ENCODE data around the gene NRCAM. TPM values are rescaled to one million over a fixed set of nuclear protein-coding genes. Genes with fewer than 3 reads are reported as not detected.

NRCAM gene
- total and polyA plus RNA-seq, 2 of the 13 experiments (the other 11 are each of a cell fraction or from before 2014, with no cell fraction given) = 0.31 to 0.33 TPM

DNA sequence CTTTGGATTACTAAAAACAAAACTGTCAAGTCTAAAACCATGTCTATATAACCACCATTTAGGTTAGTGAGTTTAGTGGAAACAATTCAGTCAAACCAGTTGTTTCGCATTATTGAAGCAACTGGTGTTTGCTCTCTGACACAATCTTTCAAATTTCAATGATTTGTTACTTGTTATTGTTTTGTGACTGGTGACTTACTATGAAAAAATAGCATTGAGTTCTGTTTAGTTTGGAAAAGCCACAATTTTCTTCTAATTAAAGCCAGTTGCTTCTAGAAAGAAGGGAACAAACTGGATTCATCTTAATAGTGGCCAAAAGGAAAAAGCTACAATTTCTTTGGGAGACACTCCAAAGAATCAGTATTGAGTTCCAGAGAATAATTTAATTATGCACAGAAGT is 356.5 kb downstream of the NRCAM start (continued):
- TF ChIP-seq CBX1 (IDR thresholded peaks at IDR 0.05; ENCODE audit: low read depth) = no peak
- no peak for TF ChIP-seq JDP2 (CRISPR knock-in tag; IDR thresholded peaks at IDR 0.05; ENCODE audit: borderline replicate concordance)
- no peak for TF ChIP-seq ZNF619 (CRISPR knock-in tag; IDR thresholded peaks at IDR 0.05)
- TF ChIP-seq, protein P1, sequence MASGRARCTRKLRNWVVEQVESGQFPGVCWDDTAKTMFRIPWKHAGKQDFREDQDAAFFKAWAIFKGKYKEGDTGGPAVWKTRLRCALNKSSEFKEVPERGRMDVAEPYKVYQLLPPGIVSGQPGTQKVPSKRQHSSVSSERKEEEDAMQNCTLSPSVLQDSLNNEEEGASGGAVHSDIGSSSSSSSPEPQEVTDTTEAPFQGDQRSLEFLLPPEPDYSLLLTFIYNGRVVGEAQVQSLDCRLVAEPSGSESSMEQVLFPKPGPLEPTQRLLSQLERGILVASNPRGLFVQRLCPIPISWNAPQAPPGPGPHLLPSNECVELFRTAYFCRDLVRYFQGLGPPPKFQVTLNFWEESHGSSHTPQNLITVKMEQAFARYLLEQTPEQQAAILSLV (CRISPR knock-in tag; IDR thresholded peaks at IDR 0.05; ENCODE audit: borderline replicate concordance) = no peak

DNA sequence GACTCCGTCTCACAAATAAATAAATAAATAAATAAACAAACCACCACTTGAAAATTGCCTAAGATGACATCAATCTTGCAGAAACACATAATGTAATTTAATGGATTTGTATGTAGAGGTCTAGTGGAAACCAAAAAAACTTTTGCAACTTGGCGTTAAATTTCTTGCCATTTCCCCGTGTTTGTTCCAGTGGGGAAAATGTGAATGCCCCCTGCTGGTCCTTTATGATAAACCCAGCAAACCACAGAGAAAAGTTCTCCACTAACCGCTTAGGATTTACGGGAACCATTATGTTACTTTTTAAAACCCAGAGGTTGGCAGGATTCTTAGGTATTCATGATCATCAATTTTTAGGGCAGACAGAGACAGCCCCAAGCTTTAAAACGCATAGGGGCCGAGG is 358.5 kb downstream of the NRCAM start:
- CTCF ChIA-PET (ENCODE audit: low intra/inter-chr PET ratio, low total read pairs) = no interaction called here
- no peaks in the 10 kb centered on the region for H3K36me3 ChIP-seq (replicated peaks in 1 of 2; ENCODE audit: control insufficient read depth in 1 of 2, insufficient read depth in 2 of 2, low read length in 2 of 2)
- no peak overlapping the region for H3K4me2 ChIP-seq (ENCODE audit: low read depth, low read length)
- no peaks in the 10 kb centered on the region for H3K9me3 ChIP-seq (ENCODE audit: low read length)
- no TSS peak for BruUV-seq (replicated peaks)
- H3K79me2 ChIP-seq (ENCODE audit: insufficient read depth, low read length) = no peaks in the 10 kb centered on the region
- H4K20me1 ChIP-seq (ENCODE audit: insufficient read depth, low read length) = no peaks in the 10 kb centered on the region
- H3K4me3 ChIP-seq (replicated peaks in 1 of 3; ENCODE audit: insufficient read depth in 1 of 3, low read depth in 2 of 3, low read length in 3 of 3) = no peak overlapping the region
- no peak overlapping the region for H2AFZ ChIP-seq (ENCODE audit: low read length)
- no peaks in the 10 kb centered on the region; a peak in 1 of 5 replicates for H3K27me3 ChIP-seq (ENCODE audit: control insufficient read depth in 1 of 2, insufficient read depth in 2 of 2, low read length in 2 of 2)
- intact Hi-C loops (cut with micrococcal nuclease; ENCODE audit: unreplicated experiment) (loop anchor here (5.0 kb wide), 1 partner anchor 45 kb away; no protein-coding TSS in a partner anchor), in situ Hi-C loops (cut with HindIII; ENCODE audit: extremely low pct_ligation_motif_present, low pct_unique_long_range_greater_than_20kb) (no loop called here)
- peaks cover 39% of the 10 kb centered on the region for H3K4me1 ChIP-seq (ENCODE audit: insufficient read depth, low read length)
- DNase-seq (ENCODE audit: low spot score) (peak; percentile 20), ATAC-seq (no peak), FAIRE-seq (no peak)
- POLR2A ChIA-PET = no interaction called here
- H3K9ac ChIP-seq (ENCODE audit: insufficient read depth, low read depth, low read length) = no peak overlapping the region
- 47% methylated on average over 7 of the region's 7 CpGs for WGBS (ENCODE audit: low lambda C conversion rate)
- no peak overlapping the region for H3K27ac ChIP-seq (ENCODE audit: extremely low read length, insufficient read depth, low read length)
- peak; percentile 31; the same call in 1 of the 2 replicates for TF ChIP-seq RAD21 (CRISPR knock-in tag; IDR thresholded peaks at IDR 0.05)
- no peak for TF ChIP-seq NR2C2 (CRISPR knock-in tag; IDR thresholded peaks at IDR 0.05; ENCODE audit: borderline replicate concordance)
- TF ChIP-seq ZNF674 (CRISPR knock-in tag; IDR thresholded peaks at IDR 0.05; ENCODE audit: low read depth) = no peak
- TF ChIP-seq, protein P2, sequence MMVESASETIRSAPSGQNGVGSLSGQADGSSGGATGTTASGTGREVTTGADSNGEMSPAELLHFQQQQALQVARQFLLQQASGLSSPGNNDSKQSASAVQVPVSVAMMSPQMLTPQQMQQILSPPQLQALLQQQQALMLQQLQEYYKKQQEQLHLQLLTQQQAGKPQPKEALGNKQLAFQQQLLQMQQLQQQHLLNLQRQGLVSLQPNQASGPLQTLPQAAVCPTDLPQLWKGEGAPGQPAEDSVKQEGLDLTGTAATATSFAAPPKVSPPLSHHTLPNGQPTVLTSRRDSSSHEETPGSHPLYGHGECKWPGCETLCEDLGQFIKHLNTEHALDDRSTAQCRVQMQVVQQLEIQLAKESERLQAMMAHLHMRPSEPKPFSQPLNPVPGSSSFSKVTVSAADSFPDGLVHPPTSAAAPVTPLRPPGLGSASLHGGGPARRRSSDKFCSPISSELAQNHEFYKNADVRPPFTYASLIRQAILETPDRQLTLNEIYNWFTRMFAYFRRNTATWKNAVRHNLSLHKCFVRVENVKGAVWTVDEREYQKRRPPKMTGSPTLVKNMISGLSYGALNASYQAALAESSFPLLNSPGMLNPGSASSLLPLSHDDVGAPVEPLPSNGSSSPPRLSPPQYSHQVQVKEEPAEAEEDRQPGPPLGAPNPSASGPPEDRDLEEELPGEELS (CRISPR knock-in tag; IDR thresholded peaks at IDR 0.05) = no peak
- no peak for TF ChIP-seq ZNF343 (CRISPR knock-in tag; IDR thresholded peaks at IDR 0.05)
- TF ChIP-seq, protein P3, sequence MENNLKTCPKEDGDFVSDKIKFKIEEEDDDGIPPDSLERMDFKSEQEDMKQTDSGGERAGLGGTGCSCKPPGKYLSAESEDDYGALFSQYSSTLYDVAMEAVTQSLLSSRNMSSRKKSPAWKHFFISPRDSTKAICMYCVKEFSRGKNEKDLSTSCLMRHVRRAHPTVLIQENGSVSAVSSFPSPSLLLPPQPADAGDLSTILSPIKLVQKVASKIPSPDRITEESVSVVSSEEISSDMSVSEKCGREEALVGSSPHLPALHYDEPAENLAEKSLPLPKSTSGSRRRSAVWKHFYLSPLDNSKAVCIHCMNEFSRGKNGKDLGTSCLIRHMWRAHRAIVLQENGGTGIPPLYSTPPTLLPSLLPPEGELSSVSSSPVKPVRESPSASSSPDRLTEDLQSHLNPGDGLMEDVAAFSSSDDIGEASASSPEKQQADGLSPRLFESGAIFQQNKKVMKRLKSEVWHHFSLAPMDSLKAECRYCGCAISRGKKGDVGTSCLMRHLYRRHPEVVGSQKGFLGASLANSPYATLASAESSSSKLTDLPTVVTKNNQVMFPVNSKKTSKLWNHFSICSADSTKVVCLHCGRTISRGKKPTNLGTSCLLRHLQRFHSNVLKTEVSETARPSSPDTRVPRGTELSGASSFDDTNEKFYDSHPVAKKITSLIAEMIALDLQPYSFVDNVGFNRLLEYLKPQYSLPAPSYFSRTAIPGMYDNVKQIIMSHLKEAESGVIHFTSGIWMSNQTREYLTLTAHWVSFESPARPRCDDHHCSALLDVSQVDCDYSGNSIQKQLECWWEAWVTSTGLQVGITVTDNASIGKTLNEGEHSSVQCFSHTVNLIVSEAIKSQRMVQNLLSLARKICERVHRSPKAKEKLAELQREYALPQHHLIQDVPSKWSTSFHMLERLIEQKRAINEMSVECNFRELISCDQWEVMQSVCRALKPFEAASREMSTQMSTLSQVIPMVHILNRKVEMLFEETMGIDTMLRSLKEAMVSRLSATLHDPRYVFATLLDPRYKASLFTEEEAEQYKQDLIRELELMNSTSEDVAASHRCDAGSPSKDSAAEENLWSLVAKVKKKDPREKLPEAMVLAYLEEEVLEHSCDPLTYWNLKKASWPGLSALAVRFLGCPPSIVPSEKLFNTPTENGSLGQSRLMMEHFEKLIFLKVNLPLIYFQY (CRISPR knock-in tag; IDR thresholded peaks at IDR 0.05; ENCODE audit: borderline replicate concordance) = no peak
- TF ChIP-seq, protein P4, sequence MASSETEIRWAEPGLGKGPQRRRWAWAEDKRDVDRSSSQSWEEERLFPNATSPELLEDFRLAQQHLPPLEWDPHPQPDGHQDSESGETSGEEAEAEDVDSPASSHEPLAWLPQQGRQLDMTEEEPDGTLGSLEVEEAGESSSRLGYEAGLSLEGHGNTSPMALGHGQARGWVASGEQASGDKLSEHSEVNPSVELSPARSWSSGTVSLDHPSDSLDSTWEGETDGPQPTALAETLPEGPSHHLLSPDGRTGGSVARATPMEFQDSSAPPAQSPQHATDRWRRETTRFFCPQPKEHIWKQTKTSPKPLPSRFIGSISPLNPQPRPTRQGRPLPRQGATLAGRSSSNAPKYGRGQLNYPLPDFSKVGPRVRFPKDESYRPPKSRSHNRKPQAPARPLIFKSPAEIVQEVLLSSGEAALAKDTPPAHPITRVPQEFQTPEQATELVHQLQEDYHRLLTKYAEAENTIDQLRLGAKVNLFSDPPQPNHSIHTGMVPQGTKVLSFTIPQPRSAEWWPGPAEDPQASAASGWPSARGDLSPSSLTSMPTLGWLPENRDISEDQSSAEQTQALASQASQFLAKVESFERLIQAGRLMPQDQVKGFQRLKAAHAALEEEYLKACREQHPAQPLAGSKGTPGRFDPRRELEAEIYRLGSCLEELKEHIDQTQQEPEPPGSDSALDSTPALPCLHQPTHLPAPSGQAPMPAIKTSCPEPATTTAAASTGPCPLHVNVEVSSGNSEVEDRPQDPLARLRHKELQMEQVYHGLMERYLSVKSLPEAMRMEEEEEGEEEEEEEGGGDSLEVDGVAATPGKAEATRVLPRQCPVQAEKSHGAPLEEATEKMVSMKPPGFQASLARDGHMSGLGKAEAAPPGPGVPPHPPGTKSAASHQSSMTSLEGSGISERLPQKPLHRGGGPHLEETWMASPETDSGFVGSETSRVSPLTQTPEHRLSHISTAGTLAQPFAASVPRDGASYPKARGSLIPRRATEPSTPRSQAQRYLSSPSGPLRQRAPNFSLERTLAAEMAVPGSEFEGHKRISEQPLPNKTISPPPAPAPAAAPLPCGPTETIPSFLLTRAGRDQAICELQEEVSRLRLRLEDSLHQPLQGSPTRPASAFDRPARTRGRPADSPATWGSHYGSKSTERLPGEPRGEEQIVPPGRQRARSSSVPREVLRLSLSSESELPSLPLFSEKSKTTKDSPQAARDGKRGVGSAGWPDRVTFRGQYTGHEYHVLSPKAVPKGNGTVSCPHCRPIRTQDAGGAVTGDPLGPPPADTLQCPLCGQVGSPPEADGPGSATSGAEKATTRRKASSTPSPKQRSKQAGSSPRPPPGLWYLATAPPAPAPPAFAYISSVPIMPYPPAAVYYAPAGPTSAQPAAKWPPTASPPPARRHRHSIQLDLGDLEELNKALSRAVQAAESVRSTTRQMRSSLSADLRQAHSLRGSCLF (CRISPR knock-in tag; IDR thresholded peaks at IDR 0.05; ENCODE audit: borderline replicate concordance) = no peak

All from HepG2 (cell line).